ENCODE measurements around the gene NRDE2.
"Not testable (repeated sequence)": the region's sequence is repeated elsewhere in the genome, so short reads cannot be mapped to it uniquely, and the experiment has no call there.

NRDE2 gene

GRCh38 chr14:90272523-90272922, 59.2 kb downstream of the NRDE2 start:
- no peak for DNase-seq (ENCODE audit: low read depth in 2 of 2)

DNA sequence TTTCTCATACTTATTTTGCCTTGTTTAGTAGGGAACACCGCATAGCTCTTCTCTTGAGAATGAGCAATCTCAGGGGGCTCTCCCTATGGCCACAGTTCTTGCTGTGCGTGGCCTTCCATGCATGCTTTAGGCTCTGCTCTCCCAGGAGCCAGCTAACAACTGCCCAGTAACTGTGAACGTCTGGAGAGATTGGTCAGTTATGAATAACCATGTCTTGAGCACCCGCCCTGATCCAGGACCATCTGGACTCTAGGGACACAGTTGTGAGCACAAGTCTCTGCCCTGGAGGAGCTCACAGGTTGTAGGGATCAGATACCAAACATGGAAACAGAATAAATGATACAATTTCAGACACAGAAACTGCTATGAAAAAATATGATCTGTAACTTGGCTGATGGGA, 63.3 kb downstream of the NRDE2 start:
- DNase-seq (ENCODE audit: low read depth in 2 of 2): no peak

- DNase-seq (ENCODE audit: low read depth in 2 of 2): no peak
Measured at GRCh38 chr14:90266441-90267154, 65.1 kb downstream of the NRDE2 start.

GRCh38 chr14:90263748-90264449, 67.8 kb downstream of the NRDE2 start:
- no peak for DNase-seq (ENCODE audit: low read depth in 2 of 2)

DNA sequence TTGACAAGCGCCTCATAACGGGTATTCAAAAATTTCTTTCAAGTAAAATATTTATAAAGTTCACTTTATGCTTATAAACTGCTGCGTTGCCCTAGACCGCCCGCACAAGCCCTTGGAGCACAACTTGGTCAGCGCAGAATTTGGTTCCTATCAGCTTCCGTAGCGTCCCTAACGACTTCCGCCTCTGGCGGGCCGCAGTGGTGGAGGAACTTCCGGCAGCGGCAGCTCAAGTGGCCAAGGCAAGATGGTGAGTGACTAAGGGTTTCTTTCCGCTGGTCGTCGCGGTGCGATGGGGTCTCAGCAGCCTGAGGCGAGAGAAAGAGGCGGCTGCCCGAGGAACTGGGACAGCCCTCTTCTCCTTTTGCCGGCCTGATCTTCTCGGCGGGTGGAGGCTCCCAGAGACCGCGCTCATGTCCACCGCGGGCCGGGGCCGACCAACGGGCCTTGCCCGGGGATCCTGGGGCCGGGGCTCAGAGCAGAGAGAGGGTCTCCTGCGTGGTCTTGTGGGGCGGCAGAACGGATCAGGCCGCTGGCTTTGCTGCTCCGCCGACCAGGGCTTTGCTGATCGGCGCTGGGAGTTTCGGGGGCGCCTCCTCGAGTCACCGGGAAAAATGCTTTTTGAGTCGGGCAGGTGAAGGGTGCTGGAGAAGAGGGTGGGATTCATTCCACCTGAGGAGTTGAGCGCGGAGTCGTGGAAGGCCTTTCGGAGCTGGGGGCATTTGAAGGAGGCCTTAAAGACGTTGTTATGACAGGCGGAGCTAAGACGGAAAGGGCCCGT, 75.2 kb downstream of the NRDE2 start, which contains the start of gene PSMC1:
Gene PSMC1, plus strand, starts transcription at position 200 of the 778 bp plus-strand sequence. Its CDS starts 45 bp downstream, at position 245.
- peak; percentile 79 to 84 for DNase-seq (ENCODE audit: low read depth in 2 of 2)

- DNase-seq (ENCODE audit: low read depth in 2 of 2): no peak
Measured at GRCh38 chr14:90255871-90256270, 75.9 kb downstream of the NRDE2 start.

DNA sequence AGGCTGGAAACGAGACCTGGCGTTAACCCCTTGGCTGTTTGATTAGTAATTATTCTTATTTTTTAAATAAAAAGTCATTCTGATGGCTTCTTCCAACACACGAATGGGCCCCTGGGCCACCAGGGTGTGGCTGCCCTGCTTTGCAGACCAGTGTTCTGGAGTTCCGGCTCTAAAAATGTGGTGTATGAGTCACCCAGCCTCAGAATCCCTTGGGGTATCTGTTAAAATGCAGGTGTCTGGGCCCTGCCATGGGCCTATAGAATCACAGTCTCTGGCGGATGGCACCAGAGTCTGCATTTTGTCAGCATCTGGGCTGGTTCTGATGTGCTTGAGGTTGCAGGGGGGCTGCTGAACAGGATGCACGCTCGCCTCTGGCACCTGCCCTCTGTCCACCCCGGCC, 77.9 kb downstream of the NRDE2 start:
- no peak for DNase-seq (ENCODE audit: low read depth in 2 of 2)

GRCh38 chr14:90248594-90248993, 83.1 kb downstream of the NRDE2 start:
- DNase-seq (ENCODE audit: low read depth in 2 of 2): no peak

DNA sequence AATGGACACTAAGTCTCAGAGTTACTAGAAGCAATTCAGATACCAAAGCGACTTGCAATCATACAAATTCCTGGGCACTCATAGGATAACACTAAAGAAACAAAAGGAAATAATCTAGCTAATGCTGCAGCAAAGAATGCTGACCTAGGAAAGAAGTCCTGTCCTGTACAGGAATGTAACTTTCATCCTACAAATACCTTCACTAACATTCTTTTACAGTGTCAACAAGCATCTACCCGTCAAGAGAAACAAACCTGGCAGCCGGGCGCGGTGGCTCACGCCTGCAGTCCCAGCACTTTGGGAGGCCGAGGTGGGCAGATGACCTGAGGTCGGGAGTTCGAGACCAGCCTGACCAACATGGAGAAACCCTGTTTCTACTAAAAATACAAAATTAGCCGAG, 84.3 kb downstream of the NRDE2 start:
- DNase-seq (ENCODE audit: low read depth in 2 of 2): not testable (repeated sequence)

DNA sequence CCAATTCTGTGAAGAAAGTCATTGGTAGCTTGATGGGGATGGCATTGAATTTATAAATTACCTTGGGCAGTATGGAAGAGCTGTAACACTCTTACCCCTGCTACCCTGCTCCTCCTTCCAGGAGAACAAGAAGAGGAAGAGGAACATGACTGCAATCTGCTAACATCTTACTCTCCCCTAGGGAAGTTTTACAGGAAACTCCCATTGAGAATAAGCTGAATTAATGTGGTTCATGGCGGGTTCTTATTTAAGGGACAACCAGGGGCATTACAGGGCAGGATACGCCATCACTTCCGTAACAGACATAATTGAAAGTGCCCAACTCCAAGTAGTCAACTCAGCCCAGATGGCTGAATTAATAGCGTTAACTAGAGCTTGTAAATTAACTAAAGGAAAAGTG, 84.8 kb downstream of the NRDE2 start:
- DNase-seq (ENCODE audit: low read depth in 2 of 2): no peak

GRCh38 chr14:90242444-90242843, 89.3 kb downstream of the NRDE2 start:
- DNase-seq (ENCODE audit: low read depth in 2 of 2): no peak

- no peak for DNase-seq (ENCODE audit: low read depth in 2 of 2)
Measured at GRCh38 chr14:90239139-90239538, 92.6 kb downstream of the NRDE2 start.

GRCh38 chr14:90235179-90235976, 96.4 kb downstream of the NRDE2 start:
- no peak for DNase-seq (ENCODE audit: low read depth in 2 of 2)

DNA sequence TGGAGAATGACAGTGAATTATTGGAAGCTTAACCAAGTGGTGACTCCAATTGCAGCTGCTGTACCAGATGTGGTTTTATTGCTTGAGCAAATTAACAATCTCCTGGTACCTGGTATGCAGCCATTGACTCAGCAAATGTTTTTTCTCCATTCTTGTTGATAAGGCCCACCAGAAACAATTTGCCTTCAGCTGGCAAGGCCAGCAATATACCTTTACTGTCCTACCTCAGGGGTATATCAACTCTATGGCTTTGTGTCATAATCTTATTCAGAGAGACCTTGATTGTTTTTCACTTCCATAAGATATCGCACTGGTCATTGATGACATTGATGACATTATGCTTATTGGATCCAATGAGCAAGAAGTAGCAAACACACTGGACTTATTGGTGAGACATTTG, 101.8 kb downstream of the NRDE2 start:
- not testable (repeated sequence) for DNase-seq (ENCODE audit: low read depth in 2 of 2)

DNA sequence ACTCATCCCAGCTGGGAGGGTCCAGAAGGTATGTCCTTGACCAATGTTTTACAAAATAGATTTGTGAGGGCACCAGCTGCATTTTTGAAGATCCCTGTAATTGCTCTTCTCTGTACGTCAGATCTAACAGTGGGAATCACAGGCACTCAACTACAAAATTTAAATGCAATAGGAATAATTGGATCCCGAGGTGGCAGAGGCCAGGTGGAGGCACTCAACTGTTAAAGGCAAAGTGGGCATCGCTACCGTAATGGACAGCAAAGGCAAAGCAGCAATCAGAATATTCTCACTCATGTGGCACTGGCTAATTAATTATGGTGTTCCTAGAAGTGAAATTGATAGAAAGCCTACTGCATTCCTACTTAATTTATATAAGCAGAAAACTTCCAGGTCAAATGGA, 103.3 kb downstream of the NRDE2 start:
- no peak for DNase-seq (ENCODE audit: low read depth in 2 of 2)

Measured in fibroblast of skin of left quadriceps (primary cell).